Sigmoid colon (tissue), 4 donors: ENCODE data around the gene STK4.

ENCODE experiments used
- POLR2A ChIP-seq, 2 donors: fragments of 450-650 bp; IDR thresholded peaks; one replicate each; pipeline ENCODE4 v1.6.1; 2016; ENCODE audit warnings: antibody characterized with exemption in 2 of 2, mild to moderate bottlenecking in 2 of 2, moderate library complexity in 2 of 2
- POLR2AphosphoS5 ChIP-seq, 4 donors: sonication (generic); formaldehyde crosslinking; IDR thresholded peaks; one replicate each; pipeline ENCODE4 v1.6.1; 2017; ENCODE audit warnings: antibody characterized with exemption in 4 of 4
- TF ChIP-seq, protein P1 (sequence below), 4 experiments: fragments of 450-650 bp in 3 of 4; fragments of 200-600 bp in 1 of 4; IDR thresholded peaks; one replicate each; pipeline ENCODE4 v1.5.1; 2016 to 2019; ENCODE audit warnings: antibody characterized with exemption in 4 of 4, mild to moderate bottlenecking in 3 of 4, moderate library complexity in 2 of 4

DNA sequence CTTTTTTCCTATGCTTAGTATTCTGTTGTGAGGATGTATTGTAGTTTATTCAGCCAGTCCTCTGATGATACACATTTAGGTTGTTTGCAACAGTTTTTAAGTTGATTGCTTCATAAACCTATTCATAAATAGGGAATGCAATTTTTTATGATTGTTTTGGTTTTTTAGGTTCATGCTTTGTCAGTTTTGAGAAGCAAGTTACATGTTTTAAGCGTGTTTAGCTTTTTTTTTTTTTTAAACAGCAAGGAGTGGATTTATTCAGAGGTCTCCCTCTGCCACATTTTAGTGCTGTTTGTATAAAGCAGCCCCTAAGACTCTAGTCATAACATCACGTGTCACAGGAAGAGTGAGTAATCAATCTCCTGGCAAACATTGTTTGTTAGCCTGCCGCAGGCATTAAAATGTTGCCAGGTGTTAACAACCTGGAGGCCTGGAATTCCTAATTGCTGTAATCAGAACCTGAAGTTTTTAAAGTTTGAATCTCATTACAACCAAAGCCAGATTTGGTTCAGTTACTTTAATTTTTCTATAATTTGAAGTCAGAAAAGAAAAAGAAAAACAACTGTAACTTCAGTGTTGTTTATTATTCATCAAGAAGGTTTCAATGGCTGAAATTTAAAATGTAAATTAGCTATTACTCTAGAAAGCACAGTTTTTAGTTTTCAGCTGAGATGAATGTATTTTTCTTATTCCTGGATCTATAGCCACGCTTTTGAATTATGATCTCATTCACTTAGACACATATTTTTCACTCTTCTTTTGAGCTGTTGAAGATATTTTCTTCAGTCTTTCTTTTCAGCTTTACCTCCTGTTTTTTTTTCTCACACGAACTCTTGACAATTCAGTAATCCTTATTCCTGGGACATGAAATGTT is 75.4 kb downstream of the STK4 start:
- TF ChIP-seq POLR2A (IDR thresholded peaks at IDR 0.05) (no peak), POLR2AphosphoS5 (IDR thresholded peaks at IDR 0.05) (no peak)
- TF ChIP-seq, protein P1, sequence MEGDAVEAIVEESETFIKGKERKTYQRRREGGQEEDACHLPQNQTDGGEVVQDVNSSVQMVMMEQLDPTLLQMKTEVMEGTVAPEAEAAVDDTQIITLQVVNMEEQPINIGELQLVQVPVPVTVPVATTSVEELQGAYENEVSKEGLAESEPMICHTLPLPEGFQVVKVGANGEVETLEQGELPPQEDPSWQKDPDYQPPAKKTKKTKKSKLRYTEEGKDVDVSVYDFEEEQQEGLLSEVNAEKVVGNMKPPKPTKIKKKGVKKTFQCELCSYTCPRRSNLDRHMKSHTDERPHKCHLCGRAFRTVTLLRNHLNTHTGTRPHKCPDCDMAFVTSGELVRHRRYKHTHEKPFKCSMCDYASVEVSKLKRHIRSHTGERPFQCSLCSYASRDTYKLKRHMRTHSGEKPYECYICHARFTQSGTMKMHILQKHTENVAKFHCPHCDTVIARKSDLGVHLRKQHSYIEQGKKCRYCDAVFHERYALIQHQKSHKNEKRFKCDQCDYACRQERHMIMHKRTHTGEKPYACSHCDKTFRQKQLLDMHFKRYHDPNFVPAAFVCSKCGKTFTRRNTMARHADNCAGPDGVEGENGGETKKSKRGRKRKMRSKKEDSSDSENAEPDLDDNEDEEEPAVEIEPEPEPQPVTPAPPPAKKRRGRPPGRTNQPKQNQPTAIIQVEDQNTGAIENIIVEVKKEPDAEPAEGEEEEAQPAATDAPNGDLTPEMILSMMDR (IDR thresholded peaks at IDR 0.05), result no peak
